ENCODE results near the gene ABTB2.

ABTB2 gene

DNA sequence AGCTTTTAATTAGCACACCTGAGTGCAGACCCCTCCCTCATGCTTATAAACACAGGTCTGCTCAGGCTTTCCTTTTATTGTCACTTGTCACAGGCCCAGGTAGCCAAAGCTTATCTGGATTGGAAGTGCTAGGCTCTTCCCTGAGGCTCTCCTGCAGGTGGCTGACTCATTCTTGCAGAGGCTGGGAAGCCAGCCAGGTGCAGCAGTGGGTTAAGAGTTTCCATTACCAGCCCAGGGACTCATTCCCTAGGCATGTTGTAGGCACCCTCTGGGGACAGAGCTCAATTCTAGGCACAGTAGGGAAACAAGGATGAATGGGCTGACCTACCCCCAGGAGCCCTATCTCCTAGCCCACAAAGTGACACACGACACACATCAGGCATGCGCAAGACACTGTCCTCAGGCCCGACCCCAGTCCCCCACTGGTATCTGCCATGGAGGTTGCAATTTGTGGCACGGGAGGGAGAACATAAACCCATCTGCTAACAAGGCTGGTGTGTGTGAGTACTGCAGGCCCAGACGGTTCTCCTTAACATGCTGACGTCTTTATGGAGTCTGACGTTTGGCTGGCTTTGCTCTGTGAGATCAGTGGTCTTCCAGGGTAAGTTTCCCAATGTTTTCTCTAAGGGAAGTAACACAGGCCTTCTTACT is 94.2 kb downstream of the ABTB2 start:
- no peaks in the 10 kb centered on the region for H3K27me3 ChIP-seq (replicated peaks)
- no peaks in the 10 kb centered on the region for H3K36me3 ChIP-seq (replicated peaks)
- TF ChIP-seq, protein P1, sequence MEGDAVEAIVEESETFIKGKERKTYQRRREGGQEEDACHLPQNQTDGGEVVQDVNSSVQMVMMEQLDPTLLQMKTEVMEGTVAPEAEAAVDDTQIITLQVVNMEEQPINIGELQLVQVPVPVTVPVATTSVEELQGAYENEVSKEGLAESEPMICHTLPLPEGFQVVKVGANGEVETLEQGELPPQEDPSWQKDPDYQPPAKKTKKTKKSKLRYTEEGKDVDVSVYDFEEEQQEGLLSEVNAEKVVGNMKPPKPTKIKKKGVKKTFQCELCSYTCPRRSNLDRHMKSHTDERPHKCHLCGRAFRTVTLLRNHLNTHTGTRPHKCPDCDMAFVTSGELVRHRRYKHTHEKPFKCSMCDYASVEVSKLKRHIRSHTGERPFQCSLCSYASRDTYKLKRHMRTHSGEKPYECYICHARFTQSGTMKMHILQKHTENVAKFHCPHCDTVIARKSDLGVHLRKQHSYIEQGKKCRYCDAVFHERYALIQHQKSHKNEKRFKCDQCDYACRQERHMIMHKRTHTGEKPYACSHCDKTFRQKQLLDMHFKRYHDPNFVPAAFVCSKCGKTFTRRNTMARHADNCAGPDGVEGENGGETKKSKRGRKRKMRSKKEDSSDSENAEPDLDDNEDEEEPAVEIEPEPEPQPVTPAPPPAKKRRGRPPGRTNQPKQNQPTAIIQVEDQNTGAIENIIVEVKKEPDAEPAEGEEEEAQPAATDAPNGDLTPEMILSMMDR (IDR thresholded peaks at IDR 0.05; ENCODE audit: low read depth, low read length, missing control alignments): no peak
- in situ Hi-C loops (cut with HindIII; ENCODE audit: low pct_ligation_motif_present, low sequenced_read_pairs): no loop called here
- DNase-seq: peak; percentile 19
- no peak overlapping the region for H3K4me3 ChIP-seq (ENCODE audit: low read depth, low read length)
- H3K27ac ChIP-seq: no peak overlapping the region

DNA sequence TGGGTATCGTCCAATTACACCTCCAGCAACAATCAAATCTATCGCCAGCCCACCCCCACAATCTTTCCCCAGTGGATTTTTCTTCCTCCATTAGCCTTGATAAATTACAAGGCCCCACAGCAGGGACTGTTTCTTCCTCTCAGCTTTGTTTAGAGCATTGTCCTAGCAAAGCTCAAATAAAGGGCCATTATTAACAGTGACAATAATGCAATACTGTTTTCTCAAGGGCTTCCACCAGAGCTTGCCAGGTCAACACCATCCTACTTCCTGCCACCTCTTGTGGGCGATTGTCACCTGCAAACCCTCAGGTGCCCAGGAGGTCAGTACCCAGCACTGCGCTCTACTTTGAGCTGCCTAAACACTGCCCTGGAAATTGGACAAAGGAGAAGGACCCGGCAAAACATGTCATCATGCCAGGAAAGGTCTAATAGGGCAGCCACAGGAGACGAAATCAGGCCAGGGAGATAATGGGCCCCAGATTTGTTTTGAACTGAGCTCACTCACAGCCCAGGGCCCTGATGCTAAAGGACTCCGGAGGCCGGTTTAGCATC is 95.2 kb downstream of the ABTB2 start:
- Histone ChIP-seq H3K27ac (no peak overlapping the region), H3K4me3 (ENCODE audit: low read depth, low read length) (no peak overlapping the region), H3K36me3 (replicated peaks) (no peaks in the 10 kb centered on the region), H3K27me3 (replicated peaks) (no peaks in the 10 kb centered on the region)
- DNase-seq: no peak
- TF ChIP-seq, protein P1 (IDR thresholded peaks at IDR 0.05; ENCODE audit: low read depth, low read length, missing control alignments): no peak
- in situ Hi-C loops (cut with HindIII; ENCODE audit: low pct_ligation_motif_present, low sequenced_read_pairs): no loop called here

DNA sequence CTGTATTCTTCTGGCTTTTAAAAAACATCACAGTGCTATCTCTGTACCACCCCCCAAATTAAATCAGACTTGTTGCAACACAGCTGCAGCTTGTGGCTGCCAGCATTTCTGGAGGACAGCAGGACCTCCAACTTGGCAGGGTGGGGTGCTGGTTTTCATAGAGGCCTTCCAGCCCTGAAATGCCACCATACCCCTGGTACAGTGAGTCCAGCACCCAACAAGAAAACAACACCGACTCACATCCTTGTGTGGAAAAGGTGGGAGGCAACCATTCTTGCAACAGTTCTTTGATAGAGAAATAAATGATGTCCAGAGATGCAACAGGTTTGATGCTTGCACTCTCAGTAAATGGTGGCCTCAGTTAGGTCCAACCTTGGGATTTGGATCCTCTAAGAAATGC is 96.0 kb downstream of the ABTB2 start:
- Histone ChIP-seq H3K27me3 (replicated peaks) (no peaks in the 10 kb centered on the region), H3K27ac (no peak overlapping the region), H3K4me3 (ENCODE audit: low read depth, low read length) (no peak overlapping the region), H3K36me3 (replicated peaks) (no peaks in the 10 kb centered on the region)
- TF ChIP-seq, protein P1 (IDR thresholded peaks at IDR 0.05; ENCODE audit: low read depth, low read length, missing control alignments): no peak
- DNase-seq: no peak
- in situ Hi-C loops (cut with HindIII; ENCODE audit: low pct_ligation_motif_present, low sequenced_read_pairs): no loop called here

DNA sequence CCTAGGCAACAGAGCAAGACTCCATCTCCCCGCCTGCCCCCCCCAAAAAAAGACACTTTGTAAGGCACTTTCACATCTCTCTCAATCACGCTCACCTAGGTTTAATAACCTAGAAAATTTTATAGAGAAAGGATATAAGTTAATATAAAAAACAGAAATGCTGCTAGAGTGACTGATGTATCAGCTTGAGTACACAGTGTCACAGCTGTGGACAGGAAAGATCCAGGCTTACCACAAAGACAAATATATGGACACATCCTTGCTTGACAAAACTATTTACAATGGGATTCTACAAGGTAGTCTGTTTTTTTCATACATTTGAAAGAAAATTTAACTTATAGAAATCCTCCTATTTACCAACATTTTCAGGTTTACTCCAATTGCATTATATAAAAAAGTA is 96.7 kb downstream of the ABTB2 start:
- in situ Hi-C loops (cut with HindIII; ENCODE audit: low pct_ligation_motif_present, low sequenced_read_pairs): no loop called here
- no peak overlapping the region for H3K4me3 ChIP-seq (ENCODE audit: low read depth, low read length)
- H3K27me3 ChIP-seq (replicated peaks): no peaks in the 10 kb centered on the region
- H3K27ac ChIP-seq: no peak overlapping the region
- no peak for DNase-seq
- no peaks in the 10 kb centered on the region for H3K36me3 ChIP-seq (replicated peaks)
- TF ChIP-seq, protein P1 (IDR thresholded peaks at IDR 0.05; ENCODE audit: low read depth, low read length, missing control alignments): no peak

DNA sequence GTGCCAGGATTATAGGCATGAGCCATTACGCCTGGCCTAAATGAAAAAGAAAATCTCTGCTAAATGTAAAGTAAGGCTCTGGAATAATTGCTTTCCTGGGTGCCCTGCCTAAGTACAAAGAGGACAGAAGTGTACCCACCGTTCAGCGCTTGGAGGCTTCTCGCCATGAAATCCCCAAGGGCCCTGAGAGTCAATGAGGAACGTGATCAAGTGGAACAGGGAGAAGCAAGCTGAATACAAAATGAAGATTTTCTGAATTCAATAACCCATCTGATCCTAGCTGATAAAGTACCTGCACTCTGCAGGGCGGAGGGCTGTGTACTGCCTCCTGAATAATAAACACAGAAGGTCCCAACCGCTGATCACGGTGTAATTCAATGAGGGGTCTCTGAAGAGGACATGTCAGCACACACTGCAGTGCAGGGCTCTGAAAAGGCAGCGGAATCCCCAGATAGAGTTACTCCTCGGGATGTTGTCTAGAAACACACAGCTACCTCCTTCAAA is 97.7 kb downstream of the ABTB2 start:
- Histone ChIP-seq H3K27me3 (replicated peaks) (no peaks in the 10 kb centered on the region), H3K27ac (no peak overlapping the region), H3K36me3 (replicated peaks) (no peaks in the 10 kb centered on the region), H3K4me3 (ENCODE audit: low read depth, low read length) (no peak overlapping the region)
- DNase-seq: no peak
- in situ Hi-C loops (cut with HindIII; ENCODE audit: low pct_ligation_motif_present, low sequenced_read_pairs): no loop called here
- TF ChIP-seq, protein P1 (IDR thresholded peaks at IDR 0.05; ENCODE audit: low read depth, low read length, missing control alignments): no peak

Data from brain microvascular endothelial cell (primary cell).